HG03060 (cell line): ENCODE measurements around the gene SRGAP2B.
"Not testable (repeated sequence)": the region's sequence is repeated elsewhere in the genome, so short reads cannot be mapped to it uniquely, and the experiment has no call there.

ENCODE experiments used
- ATAC-seq: cut with Tn5 transposase; IDR thresholded peaks from one replicate; pipeline ENCODE4 v1.9.1; 2021; ENCODE audit warnings: low read depth, moderate number of reproducible peaks; ENCODE audit not compliant: unreplicated experiment

The SRGAP2B gene

GRCh38 chr1:144961604-144962583 is 133.2 kb downstream of the SRGAP2B start:
- not testable (repeated sequence) for ATAC-seq

DNA sequence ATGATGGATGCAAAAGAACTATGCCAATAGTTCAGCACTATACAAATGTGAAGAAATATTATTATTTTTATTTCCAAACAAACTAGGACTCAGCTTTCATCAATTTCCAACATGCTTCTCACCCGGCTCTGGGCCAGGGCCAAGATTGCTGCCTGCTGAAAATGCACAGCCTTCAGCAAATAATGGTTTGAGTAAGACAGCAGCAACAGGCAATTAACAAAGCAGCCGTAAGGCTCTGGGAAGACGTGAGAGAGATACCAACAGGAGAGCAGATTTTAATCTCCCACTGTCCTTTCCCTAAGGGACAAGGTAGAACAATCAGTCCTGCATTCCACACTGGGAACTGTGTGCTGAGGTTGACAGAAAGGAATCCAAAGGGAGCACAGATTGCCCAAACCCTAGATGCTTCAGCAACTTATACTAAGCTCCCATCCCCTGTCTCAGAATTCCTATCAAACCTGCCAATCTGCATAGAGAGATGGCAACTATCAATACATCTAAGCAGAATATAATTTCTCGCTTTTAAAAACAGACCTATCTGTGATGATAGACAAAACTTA is 134.1 kb downstream of the SRGAP2B start:
- not testable (repeated sequence) for ATAC-seq

DNA sequence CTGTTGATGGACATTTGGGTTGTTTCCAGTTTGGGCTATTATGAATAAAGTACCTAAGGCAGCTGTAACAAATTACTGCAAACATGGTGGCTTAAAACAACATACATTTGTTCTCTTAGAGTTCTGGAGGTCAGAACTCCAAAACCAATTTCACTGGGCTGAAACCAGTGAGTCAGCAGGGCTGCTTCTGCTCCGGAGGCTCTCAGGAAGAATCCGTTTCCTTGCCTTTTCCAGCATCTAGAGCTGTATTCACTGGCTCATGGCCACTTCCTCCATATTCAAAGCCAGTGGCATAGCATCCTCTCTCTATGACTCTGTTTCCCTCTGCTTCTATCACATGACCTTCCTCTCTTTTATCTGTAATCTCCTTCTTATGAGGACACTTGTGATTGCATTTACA is 146.7 kb downstream of the SRGAP2B start:
- ATAC-seq, result not testable (repeated sequence)

GRCh38 chr1:144947495-144947894 is 147.6 kb downstream of the SRGAP2B start:
- ATAC-seq, result not testable (repeated sequence)

- not testable (repeated sequence) for ATAC-seq
These were observed 148.3 kb downstream of the SRGAP2B start for GRCh38 chr1:144946525-144947480.

- ATAC-seq, result peak; percentile 68
These were observed 153.4 kb downstream of the SRGAP2B start for GRCh38 chr1:144941710-144942109.

DNA sequence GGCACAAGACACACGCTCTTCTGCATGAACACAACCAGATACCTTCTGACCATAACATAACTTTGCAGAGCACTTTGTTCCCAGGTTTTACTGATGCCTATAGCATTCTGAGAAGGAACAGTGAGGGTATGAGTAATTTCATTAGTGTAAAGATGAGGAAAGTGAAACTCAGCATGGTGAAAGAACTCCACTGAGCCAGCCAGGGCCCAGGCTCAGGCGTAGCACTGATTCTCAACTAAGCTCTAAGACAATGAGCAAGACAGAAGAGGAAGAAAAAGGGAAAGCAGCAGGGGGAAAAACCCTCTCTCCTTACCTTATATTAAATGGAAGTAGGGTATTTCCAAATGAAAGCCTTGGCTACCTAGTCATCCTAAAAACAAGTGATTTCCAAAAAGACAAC is 155.1 kb downstream of the SRGAP2B start:
- ATAC-seq, result not testable (repeated sequence)

GRCh38 chr1:144938627-144939026 is 156.5 kb downstream of the SRGAP2B start:
- not testable (repeated sequence) for ATAC-seq

- not testable (repeated sequence) for ATAC-seq
These were observed 158.9 kb downstream of the SRGAP2B start for GRCh38 chr1:144936186-144936732.

DNA sequence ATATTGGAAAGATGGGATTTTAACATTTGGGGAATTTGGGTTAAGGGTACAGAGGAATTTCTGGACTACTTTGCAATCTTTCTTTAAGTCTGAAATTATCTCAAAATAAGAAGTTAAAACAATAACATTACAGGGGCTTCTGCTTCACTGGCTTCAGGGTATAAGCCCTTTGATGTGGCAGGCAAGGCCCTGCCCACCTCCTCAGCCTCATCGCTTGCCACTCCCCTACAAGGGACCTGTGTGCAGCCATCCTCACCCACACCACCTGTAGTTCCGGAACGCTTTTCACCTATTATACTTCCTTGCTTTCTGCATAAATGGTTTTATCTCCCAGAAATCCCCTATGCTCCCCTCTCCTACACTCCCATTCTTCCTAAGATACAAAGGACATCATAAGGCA is 159.8 kb downstream of the SRGAP2B start:
- ATAC-seq, result not testable (repeated sequence)

- not testable (repeated sequence) for ATAC-seq
These were observed 162.1 kb downstream of the SRGAP2B start for GRCh38 chr1:144933014-144933413.

- ATAC-seq, result not testable (repeated sequence)
These were observed 163.0 kb downstream of the SRGAP2B start for GRCh38 chr1:144932153-144932552.

GRCh38 chr1:144931553-144931952 is 163.6 kb downstream of the SRGAP2B start:
- not testable (repeated sequence) for ATAC-seq

DNA sequence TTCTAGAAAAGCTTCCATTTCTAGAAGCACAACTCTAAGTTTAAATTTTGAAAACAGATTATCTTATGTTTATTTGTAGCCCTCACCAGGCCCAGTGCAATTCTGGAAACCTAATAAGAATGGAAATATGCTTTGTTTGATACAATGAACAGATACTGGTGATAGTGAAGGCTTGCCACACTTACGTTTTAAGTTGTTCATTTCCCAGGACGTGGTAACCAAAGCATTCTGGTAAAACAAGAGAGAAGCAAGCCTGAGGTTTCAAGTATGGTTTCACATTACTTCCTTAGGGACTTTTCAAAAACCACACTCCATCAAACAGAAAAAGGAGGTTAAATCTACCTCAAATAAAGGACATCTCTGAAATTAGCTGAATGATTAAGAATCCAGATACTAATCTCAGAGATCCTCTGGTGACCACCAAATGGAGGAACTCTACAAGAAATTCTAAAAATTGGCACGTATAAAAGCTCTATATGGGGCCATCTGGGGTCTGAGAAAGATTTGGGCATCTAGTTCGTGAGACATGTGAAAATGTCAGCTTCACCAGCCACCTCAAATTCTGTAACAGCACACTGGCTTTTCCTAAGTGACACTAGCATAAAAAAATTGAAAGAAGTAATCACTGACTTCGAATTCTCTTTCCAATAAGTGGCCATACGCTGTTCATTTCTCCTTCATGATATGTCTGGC is 164.9 kb downstream of the SRGAP2B start:
- not testable (repeated sequence) for ATAC-seq

- not testable (repeated sequence) for ATAC-seq
These were observed 167.8 kb downstream of the SRGAP2B start for GRCh38 chr1:144927292-144927691.

- not testable (repeated sequence) for ATAC-seq
These were observed 171.5 kb downstream of the SRGAP2B start for GRCh38 chr1:144923640-144924039.

GRCh38 chr1:144922785-144923184 is 172.3 kb downstream of the SRGAP2B start:
- not testable (repeated sequence) for ATAC-seq

DNA sequence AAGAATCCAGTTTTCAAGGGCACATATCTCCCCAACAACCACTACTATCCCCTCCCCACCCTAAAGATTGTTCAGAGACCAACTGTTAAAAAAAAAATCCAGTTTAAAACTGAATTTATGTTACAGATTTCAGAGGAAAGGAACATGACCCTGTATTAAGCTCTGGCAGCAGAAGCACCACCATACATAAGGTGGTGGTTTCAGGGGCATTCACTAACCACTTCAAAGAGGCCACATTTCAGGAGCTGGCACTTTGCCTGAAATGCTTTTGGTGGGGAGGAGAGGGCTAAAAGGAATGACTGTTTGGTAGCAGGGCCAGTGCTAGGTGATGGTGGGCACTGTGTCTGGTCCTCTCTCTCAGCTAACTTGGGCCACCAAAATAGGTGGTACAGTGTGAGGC is 176.0 kb downstream of the SRGAP2B start:
- ATAC-seq, result not testable (repeated sequence)

GRCh38 chr1:144918027-144918603 is 177.0 kb downstream of the SRGAP2B start:
- not testable (repeated sequence) for ATAC-seq
